Prostate gland (tissue), 2 donors: ENCODE measurements around the gene SHISA2. TPM values are rescaled to one million over a fixed set of nuclear protein-coding genes. Genes with fewer than 3 reads are reported as not detected.
A peak's percentile ranks its signal among the peaks of the same experiment; 100 is the strongest.

Experiments used
- DNase-seq: peaks from one replicate; pipeline ENCODE4 v3.0.0-alpha.2; 2019; ENCODE audit warnings: low spot score
- H3K27ac ChIP-seq, 2 donors: fragments of 200-600 bp; sonication (generic); 2 replicates each; pipeline ENCODE4 v1.5.1; 2017 to 2019
- H3K27me3 ChIP-seq: fragments of 200-600 bp; sonication (generic); replicated peaks from 2 replicates; pipeline ENCODE4 v1.5.1; 2019; ENCODE audit not compliant: insufficient read depth
- H3K36me3 ChIP-seq, 2 donors: fragments of 200-600 bp; sonication (generic); 1 replicate in 1 of 2; 2 replicates in 1 of 2; pipeline versions ENCODE4 v1.5.1 to v1.8.1; 2017 to 2019
- H3K4me1 ChIP-seq: fragments of 200-600 bp; sonication (generic); replicated peaks from 2 replicates; pipeline ENCODE4 v1.5.1; 2019
- H3K4me3 ChIP-seq, 2 donors: fragments of 200-600 bp; sonication (generic); 2 replicates each; pipeline ENCODE4 v1.5.1; 2017 to 2019
- H3K9me3 ChIP-seq: fragments of 200-600 bp; sonication (generic); 2 replicates; pipeline ENCODE4 v1.5.1; 2017
- CTCF ChIP-seq, 4 experiments: fragments of 200-600 bp in 2 of 4; fragments of 450-650 bp in 2 of 4; sonication (generic) in 2 of 4; IDR thresholded peaks; 1 replicate in 3 of 4; 2 replicates in 1 of 4; pipeline ENCODE4 v1.5.1; 2016 to 2019; ENCODE audit warnings: antibody characterized with exemption in 4 of 4, mild to moderate bottlenecking in 2 of 4, moderate library complexity in 2 of 4
- POLR2A ChIP-seq: fragments of 450-650 bp; IDR thresholded peaks from one replicate; pipeline ENCODE4 v1.6.1; 2016; ENCODE audit warnings: antibody characterized with exemption, mild to moderate bottlenecking
- POLR2AphosphoS5 ChIP-seq: sonication (generic); formaldehyde crosslinking; IDR thresholded peaks from one replicate; pipeline ENCODE4 v1.6.1; 2017; ENCODE audit warnings: antibody characterized with exemption
- WGBS: methylation state at CpG from one replicate; pipeline ENCODE4 v1.1.5; 2018; 5-methylcytosine and 5-hydroxymethylcytosine counted together
- intact Hi-C: fragments of 100-400 bp; cut with DNase I; formaldehyde crosslinking; loops from one replicate; pipeline ENCODE4 v1.14.2; 2022
- total RNA-seq, 2 donors: library from RNA; depleted of rRNA; stranded (reverse); fragments of >200 nt; gene quantifications; one replicate each; pipeline ENCODE4 v1.1.0, GENCODE V29; 2016

The SHISA2 gene
- total RNA-seq, 2 donors from 2014 or later = 2.6 to 21.6 TPM

DNA sequence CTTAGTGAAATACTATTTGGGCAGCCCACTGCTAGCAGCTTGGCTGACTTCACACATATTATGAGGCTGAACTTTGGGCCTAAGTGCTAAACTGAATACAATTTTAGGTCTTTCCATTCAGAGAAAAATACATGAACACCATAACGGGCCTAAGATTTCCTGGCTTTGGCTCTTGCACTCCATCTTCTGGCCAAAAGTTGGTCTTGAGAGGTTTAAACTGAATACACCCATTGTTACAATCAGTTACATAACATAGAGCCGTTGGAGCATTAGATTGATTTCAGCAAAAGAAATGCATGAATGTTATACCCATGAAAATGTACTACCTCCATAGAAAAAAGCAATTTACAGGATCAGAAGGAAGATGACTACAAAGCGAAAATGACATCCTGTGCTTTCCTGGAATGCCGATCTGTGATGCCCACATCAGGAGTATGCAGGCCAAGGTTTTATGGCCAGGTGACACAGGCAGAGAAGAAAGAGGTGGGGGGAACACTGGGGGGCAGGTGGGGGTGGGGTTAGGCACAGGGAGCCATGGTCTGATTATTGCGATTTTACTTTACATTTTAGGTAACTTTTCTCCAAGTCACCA is 11.1 kb upstream of the SHISA2 start:
- WGBS = 49% methylated on average over 5 of the region's 5 CpGs
- H3K9me3 ChIP-seq = no peaks in the 10 kb centered on the region
- intact Hi-C loops = no loop called here
- H3K36me3 ChIP-seq = no peaks in the 10 kb centered on the region
- TF ChIP-seq POLR2A = no peak
- TF ChIP-seq CTCF (IDR thresholded peaks at IDR 0.05) = peak; percentile 13 to 72 (median 62)
- no peak overlapping the region for H3K27ac ChIP-seq
- H3K4me1 ChIP-seq = no peaks in the 10 kb centered on the region
- peak; percentile 43 for DNase-seq
- H3K27me3 ChIP-seq = no peaks in the 10 kb centered on the region
- no peak overlapping the region for H3K4me3 ChIP-seq

DNA sequence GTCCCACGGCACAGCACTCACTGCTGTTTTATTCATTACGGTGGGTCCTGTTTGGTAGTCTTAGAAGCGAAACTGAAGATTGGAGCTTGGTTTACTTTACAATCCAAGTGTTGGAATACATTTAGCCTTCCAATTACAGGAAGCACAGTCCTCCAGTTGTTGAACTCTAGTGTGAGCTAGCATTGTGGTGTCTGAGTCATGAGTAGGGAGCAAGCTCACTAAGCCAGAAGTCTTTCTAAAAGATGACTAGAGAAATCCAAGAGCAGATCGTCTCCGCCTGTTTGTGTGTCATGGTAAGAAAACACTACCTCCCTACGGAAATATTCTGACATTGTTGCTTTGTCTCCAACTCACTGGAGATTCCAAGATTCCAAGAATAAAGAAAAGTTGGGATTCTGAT is 10.1 kb upstream of the SHISA2 start:
- Histone ChIP-seq H3K27ac (no peak overlapping the region), H3K27me3 (no peaks in the 10 kb centered on the region), H3K4me1 (no peaks in the 10 kb centered on the region), H3K36me3 (no peaks in the 10 kb centered on the region), H3K9me3 (no peaks in the 10 kb centered on the region), H3K4me3 (no peak overlapping the region)
- intact Hi-C loops = no loop called here
- DNase-seq = no peak
- WGBS = 86% methylated on average over 6 of the region's 6 CpGs
- no peak for TF ChIP-seq POLR2AphosphoS5
- TF ChIP-seq POLR2A = no peak
- no peak for TF ChIP-seq CTCF (IDR thresholded peaks at IDR 0.05)

- no peaks in the 10 kb centered on the region for H3K9me3 ChIP-seq
- H3K4me3 ChIP-seq = no peak overlapping the region
- intact Hi-C loops = no loop called here
- no peak overlapping the region for H3K27ac ChIP-seq
- no peaks in the 10 kb centered on the region for H3K36me3 ChIP-seq
- no peaks in the 10 kb centered on the region for H3K27me3 ChIP-seq
- no peaks in the 10 kb centered on the region for H3K4me1 ChIP-seq
- no peak for DNase-seq
- WGBS = 76% methylated on average over 5 of the region's 5 CpGs
- no peak for TF ChIP-seq CTCF (IDR thresholded peaks at IDR 0.05)
- TF ChIP-seq POLR2A = no peak
- TF ChIP-seq POLR2AphosphoS5 = no peak
These were observed 9.4 kb upstream of the SHISA2 start for GRCh38 chr13:26061256-26061655.

- Histone ChIP-seq H3K4me3 (no peak overlapping the region), H3K4me1 (no peaks in the 10 kb centered on the region), H3K27me3 (no peaks in the 10 kb centered on the region), H3K27ac (no peak overlapping the region), H3K9me3 (no peaks in the 10 kb centered on the region), H3K36me3 (no peaks in the 10 kb centered on the region)
- 87% methylated on average over 4 of the region's 4 CpGs for WGBS
- TF ChIP-seq POLR2A (no peak), CTCF (IDR thresholded peaks at IDR 0.05) (no peak), POLR2AphosphoS5 (no peak)
- intact Hi-C loops = no loop called here
- no peak for DNase-seq
These were observed 8.5 kb upstream of the SHISA2 start for GRCh38 chr13:26060357-26060756.

DNA sequence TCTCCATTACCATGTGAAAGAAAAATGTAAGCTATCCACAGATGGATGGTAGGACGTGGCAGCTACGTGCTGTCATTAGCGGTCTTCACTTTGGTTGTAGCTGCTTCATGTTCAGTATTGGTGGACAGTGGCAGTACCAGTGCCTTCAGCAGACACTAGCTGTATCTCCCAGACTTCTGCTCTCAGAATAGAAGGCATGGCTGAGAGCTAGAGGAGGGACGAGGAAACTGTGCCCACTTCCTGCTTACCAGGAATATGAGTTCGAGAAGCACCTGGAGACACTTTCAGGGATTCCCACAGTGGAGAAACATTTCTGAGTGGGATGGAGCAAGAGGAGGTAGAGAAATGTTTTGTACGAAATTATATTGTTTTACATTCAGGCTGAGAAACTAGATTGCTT is 6.9 kb upstream of the SHISA2 start:
- Histone ChIP-seq H3K9me3 (no peaks in the 10 kb centered on the region), H3K4me3 (no peak overlapping the region), H3K27me3 (no peaks in the 10 kb centered on the region), H3K27ac (no peak overlapping the region), H3K36me3 (no peaks in the 10 kb centered on the region), H3K4me1 (no peaks in the 10 kb centered on the region)
- no peak for DNase-seq
- no peak for TF ChIP-seq CTCF (IDR thresholded peaks at IDR 0.05)
- intact Hi-C loops = no loop called here
- WGBS = 87% methylated on average over 6 of the region's 6 CpGs
